Fibroblast of lung (primary cell): ENCODE measurements around the gene ARRDC1.

ENCODE experiments used
- CTCF ChIP-seq, 2 donors: IDR thresholded peaks in 1 of 2; conservative IDR thresholded peaks in 1 of 2; 1 replicate in 1 of 2; 2 replicates in 1 of 2; pipeline ENCODE4 v1.5.1; 2011 to 2012; ENCODE audit warnings: low read length in 2 of 2, control low read depth in 1 of 2, inconsistent platforms in 1 of 2, low read depth in 1 of 2, mild to moderate bottlenecking in 1 of 2
- EZH2 ChIP-seq: IDR thresholded peaks from 2 replicates; pipeline ENCODE4 v1.5.1; 2012; ENCODE audit warnings: low read length, control low read depth, mild to moderate bottlenecking; ENCODE audit errors: missing control alignments

- TF ChIP-seq CTCF (conservative IDR thresholded peaks at IDR 0.05 in 1 of 2, IDR thresholded peaks at IDR 0.05 in 1 of 2; ENCODE audit: low read depth in 1 of 2, low read length in 2 of 2) (no peak), EZH2 (no peak)
Measured at GRCh38 chr9:137564134-137564533, 41.4 kb upstream of the ARRDC1 start.
